Stimulated activated naive CD8-positive, alpha-beta T cell treated with anti-CD3 and anti-CD28 coated beads, Interleukin-15, Interleukin-2, amounts not matched to agents 100 U/mL and 50 U/mL, for 24 hours (primary cell): ENCODE data around the gene LUC7L2.
"Not testable (repeated sequence)": the region's sequence is repeated elsewhere in the genome, so short reads cannot be mapped to it uniquely, and the experiment has no call there.

Source experiments
- ATAC-seq: fragments of 150-1000 bp; cut with Tn5 transposase; one replicate; pipeline ENCODE4 v1.10.0; 2021
- DNase-seq: peaks from one replicate; pipeline ENCODE4 v3.0.0; 2021

LUC7L2 gene

DNA sequence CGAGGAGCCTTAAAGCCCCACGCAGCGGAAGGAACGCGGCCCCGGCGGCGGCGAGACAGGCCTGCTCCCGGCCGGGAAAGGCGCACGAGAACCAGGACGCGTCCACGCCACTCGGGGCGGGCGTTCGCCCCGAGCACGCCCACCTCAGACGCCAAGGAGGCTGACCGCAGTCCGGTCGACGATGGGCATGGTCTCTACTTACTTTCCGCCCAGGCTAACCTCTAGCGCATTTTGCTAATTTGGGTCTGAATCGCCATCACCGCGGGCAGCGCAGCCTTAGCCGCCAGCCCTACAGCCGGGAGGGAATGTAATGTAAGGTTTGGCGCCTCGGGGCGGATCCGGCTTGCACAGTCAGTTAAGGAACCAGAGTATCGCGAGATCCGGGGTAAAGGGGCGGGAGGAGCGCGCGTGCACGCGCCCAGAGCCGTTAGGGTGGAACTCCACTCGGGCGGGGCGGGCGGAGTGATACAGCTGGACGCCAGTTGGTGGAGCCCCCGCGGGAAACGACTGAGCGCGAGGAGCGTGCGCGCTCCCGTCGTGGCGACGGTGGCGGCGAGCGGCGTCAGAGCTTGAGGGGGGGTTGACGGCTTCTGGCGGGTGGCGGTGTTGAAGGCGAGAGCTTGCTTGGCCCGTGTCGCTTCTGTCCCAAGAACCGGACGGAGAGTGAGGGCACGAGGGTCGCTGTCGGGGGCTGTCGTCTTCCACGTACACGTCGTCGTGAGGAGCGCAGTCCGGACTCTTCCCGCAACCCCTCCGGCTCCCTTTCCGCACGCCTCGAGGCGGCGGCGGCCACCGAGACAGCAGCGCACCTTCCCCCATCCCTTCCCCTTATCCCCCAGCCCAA, at the start of gene LUC7L2:
Gene LUC7L2, plus strand, starts transcription at position 529 of the 844 bp plus-strand sequence. CDS start 368 bp downstream, outside the sequence.
- peak; percentile 99 for DNase-seq
- peak; percentile 84 for ATAC-seq

DNA sequence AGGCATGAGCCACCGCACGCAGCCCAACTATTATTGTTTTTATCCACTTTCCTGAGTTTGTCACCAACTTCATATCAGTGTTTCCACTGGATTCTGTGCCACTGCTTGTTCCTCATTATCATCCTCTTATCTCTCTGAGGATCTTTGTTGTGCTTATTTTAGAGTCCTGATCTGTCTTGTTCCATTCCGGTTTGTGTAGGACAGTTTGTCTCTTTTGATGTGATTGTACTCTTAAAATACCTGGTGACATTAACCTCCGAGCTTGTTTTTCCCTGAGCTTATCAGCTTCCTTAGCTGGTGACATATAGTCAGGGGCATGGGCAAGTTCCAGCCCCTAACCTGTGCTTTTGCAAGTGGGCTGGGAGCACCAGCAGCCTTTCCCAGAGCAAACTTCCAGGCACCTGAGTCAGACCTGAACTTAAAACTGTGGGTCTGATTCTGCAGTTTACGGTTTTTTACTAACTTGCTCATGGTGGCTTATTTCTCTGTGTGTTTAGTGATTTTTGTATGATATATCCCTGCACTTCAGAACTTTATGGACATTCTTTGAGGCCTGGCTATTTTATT, 41.7 kb upstream of the LUC7L2 start:
- no peak for ATAC-seq
- DNase-seq: no peak

GRCh38 chr7:139321071-139321745, 38.5 kb upstream of the LUC7L2 start:
- ATAC-seq (no peak), DNase-seq (no peak)

DNA sequence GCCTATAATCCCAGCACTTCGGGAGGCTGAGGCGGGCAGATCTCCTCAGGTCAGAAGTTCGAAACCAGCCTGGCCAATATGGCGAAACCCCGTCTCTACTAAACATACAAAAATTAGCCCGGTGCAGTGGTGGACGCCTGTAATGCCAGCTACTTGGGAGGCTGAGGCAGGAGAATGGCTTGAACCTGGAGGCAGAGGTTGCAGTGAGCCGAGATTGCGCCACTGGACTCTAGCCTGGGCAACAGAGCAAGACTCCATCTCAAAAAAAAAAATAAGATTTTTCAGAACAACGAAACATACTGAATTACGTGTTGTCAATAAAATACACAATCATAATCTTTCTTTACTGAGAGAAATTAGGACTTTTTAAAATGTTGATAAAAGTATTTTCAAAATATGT, 35.0 kb upstream of the LUC7L2 start:
- ATAC-seq, DNase-seq: not testable (repeated sequence)

- DNase-seq (no peak), ATAC-seq (no peak)
Observed at GRCh38 chr7:139328375-139328774, 31.3 kb upstream of the LUC7L2 start.

- DNase-seq (no peak), ATAC-seq (no peak)
Observed at GRCh38 chr7:139329119-139329518, 30.6 kb upstream of the LUC7L2 start.

DNA sequence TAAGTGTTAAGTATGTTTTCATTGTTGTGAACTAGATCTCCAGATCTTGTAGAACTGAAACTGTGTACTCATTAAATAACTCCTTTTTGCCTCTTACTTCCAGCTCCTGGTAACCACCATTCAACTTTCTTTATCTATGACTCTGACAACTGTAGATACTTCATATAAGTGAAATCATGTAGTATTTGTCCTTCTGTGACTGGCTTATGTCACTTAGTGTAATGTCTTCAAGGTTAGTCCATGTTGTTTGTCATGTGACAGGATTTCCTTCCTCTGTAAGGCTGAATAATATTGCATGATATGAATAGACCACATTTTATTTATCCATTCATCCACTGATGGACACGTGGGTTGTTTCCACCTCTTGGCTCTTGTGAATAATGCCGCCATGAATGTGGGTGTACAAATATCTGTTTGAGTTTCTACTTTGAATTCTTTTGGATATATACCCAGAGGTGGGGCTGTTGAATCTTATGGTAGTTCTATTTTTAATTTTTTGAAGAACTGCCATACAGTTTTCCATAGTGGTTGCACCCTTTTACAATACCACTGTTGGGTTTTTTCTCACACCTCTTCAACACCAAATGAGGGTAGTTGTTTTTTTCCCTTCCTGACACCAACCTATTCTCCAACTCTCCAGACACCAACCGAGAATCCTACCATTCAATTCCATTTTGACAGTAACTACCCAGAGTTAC, 29.2 kb upstream of the LUC7L2 start:
- no peak for DNase-seq
- no peak for ATAC-seq

GRCh38 chr7:139332697-139333359, 26.9 kb upstream of the LUC7L2 start:
- ATAC-seq (no peak), DNase-seq (no peak)

DNA sequence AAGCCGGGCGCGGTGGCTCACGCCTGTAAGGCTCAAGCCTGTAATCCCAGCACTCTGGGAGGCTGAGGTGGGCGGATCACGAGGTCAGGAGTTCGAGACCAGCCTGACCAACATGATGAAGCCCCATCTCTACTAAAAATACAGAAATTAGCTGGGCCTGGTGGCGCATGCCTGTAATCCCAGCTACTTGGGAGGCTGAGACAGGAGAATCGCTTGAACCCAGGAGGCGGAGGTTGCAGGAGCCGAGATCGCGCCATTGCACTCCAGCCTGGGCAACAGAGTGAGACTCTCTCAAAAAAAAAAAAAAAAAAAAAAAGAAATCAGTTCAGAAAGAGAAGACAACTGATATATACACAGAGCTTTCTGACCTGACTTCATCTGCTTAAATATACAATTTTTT, 26.3 kb upstream of the LUC7L2 start:
- DNase-seq: not testable (repeated sequence)

GRCh38 chr7:139334399-139335150, 25.1 kb upstream of the LUC7L2 start:
- ATAC-seq (no peak), DNase-seq (no peak)

More for the DNA sequence above, 26.3 kb upstream of the LUC7L2 start:
- not testable (repeated sequence) for ATAC-seq

- ATAC-seq (no peak), DNase-seq (no peak)
Observed at GRCh38 chr7:139339025-139339424, 20.7 kb upstream of the LUC7L2 start.

DNA sequence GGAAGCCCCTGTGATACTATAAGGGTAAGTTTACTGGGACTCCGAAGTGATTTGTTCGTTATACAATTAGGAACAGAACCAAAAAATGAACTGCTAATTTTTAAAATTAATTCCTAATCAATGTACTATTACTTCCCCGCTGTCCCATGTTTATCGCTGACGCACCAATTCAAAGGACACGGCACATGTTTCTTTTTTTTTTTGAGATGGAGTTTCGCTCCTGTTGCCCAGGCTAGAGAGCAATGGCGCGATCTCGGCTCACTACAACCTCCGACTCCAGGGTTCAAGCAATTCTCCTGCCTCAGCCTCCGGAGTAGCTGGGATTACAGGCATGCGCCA, 20.0 kb upstream of the LUC7L2 start:
- ATAC-seq: no peak

GRCh38 chr7:139340037-139340807, 19.5 kb upstream of the LUC7L2 start:
- peak; percentile 96 for DNase-seq
- ATAC-seq: peak; percentile 81

More for the DNA sequence above, 20.0 kb upstream of the LUC7L2 start:
- no peak for DNase-seq

DNA sequence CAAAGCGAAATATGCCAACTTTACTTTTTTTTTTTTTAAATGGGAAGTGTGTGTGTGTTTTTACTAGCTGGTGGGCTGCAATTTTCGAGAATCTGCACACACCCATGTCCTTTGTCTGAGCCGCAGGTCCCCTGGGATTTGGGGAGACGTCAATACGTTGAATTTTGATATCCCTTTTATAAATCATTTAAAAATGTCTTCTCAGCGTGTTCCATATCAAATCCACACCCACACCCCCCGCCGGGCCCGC, 19.0 kb upstream of the LUC7L2 start:
- ATAC-seq (no peak), DNase-seq (no peak)

DNA sequence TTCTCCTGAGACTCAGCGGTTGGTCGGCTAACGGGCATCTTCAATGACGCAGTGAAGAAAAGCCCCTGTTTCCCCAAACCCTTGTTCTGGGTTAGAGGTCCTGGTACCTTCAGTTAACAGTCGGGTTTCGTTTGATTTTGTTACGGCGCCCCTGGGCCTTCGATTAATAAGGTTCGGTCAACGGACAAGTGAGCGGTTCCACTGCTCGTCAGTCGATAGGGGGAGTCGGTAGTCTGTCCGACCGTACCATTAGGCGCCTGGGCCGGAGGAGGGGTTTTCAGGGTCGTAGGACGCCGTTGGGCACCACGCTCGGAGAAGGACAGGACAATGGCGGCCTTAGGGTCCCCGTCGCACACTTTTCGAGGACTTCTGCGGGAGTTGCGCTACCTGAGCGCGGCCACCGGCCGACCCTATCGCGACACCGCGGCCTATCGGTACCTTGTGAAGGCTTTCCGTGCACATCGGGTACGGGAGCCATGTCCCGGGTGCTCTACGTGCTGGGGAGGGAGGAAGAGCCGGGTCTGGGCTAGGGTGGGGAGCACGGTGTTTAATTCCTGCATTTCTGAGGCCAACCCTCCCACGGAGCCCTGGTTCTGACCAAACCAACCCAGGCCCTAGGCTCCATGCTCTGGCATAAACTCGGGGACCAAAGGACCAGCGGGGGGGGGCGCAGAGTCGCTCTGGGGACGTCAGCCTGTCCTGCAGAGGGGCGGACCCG, 18.5 kb upstream of the LUC7L2 start, which contains the start of gene FMC1:
Gene FMC1, plus strand, starts transcription at position 280 of the 718 bp plus-strand sequence. Its CDS starts 48 bp downstream, at position 328.
- ATAC-seq: peak; percentile 71

GRCh38 chr7:139341776-139342226, 17.9 kb upstream of the LUC7L2 start:
- DNase-seq (no peak), ATAC-seq (no peak)

More for the DNA sequence above, 18.5 kb upstream of the LUC7L2 start, which contains the start of gene FMC1:
- DNase-seq: peak; percentile 91

DNA sequence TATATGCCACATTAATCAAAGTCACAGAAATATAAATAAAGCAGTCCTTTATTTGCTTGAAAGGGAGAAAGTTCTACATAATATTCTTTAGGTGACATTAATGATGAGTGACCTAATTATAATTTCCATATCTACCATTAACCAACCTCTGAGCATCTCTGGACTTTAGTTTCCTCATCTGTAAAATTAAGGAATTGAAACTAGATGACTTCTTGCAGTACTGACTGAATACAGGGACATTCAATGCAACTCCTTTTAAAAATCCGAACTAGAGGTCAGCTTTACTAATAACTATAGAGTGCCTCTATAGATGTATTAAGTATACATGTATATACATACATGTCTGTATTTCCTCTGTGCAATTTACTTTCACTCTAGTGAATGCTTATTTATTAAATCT, 14.7 kb upstream of the LUC7L2 start:
- DNase-seq: no peak
- no peak for ATAC-seq

DNA sequence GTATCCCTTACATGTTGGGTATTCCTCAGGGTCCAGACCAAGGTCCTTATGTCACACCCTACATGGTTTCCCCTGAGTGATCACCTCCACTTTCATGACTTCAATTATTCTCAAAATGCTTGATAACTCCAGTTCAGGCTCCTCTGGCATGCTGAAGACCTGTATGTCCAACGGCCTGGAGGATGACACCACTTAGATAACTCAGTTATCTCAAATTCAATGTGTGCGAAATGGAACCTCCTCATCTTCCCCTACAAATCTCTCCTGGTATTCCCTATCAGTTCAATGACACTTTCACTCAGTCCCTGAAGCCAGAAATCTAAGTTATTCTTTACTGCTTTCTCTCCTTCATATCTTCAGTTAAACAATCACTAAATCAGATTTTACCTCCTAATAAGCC, 8.7 kb upstream of the LUC7L2 start:
- DNase-seq (no peak), ATAC-seq (no peak)

GRCh38 chr7:139354729-139355128, 5.0 kb upstream of the LUC7L2 start:
- ATAC-seq (no peak), DNase-seq (no peak)

- no peak for ATAC-seq
- no peak for DNase-seq
Observed at GRCh38 chr7:139355320-139355719, 4.4 kb upstream of the LUC7L2 start.
